ENCODE data around the gene CCT6B. TPM values are rescaled to one million over a fixed set of nuclear protein-coding genes. Genes with fewer than 3 reads are reported as not detected.

The CCT6B gene
- total and polyA plus RNA-seq, 2 donors (not counting 1 experiment from before 2014, with no cell fraction given) = 1.2 to 3.0 TPM

DNA sequence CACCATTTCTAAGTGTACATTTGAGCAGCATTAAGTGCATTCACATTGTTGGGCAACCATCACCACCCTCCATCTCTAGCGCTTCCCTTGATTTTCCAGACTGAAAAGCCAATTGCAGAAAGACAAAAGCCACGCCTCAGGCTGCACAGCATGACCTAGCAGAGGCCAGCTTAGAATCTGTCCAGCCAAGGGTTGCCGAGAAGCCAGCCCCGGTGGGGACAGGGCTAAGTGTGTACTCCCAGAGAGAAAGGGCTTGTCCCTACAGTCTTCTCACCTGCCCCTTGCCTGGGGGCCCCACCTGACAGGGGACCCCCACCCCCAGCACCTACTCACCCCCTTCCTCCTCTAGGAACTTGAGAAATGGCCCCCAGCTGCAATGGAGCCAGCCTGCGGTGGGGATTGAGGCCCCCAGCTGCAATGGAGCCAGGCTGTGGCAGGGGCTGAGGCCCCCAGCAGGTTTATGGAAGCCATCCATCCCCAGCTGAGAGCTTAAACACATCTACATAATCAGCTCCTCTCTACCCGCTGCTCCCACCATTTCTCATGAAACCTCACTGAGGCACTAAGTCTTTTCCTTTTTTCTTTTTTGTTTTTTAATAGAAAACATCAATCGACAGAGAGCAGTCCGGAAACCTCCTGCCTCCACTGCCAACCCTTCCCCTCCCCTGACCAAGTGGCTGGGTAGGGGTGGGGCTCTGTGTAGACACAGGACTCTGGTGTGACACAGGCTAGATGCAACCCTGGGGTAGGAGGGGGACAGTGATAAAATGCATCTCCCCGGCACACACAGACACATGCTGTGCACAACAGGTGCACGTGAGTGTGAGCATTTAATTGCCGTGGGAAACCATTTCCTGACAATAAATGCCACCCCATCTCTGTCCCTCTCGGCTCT, 77.9 kb downstream of the CCT6B start:
- H4K20me1 ChIP-seq (ENCODE audit: control insufficient read depth, extremely low read depth, insufficient read depth, low read length) = no peaks in the 10 kb centered on the region
- H3K4me2 ChIP-seq (ENCODE audit: extremely low read depth, insufficient read depth, low read length) = no peak overlapping the region
- H3K79me2 ChIP-seq (ENCODE audit: control insufficient read depth, insufficient read depth, low read length) = no peaks in the 10 kb centered on the region
- H2AFZ ChIP-seq (ENCODE audit: low read length) = no peak overlapping the region
- no peaks in the 10 kb centered on the region for H3K27me3 ChIP-seq (ENCODE audit: control insufficient read depth, insufficient read depth, low read length)
- DNase-seq (ENCODE audit: low read depth in 2 of 2) = no peak
- TF ChIP-seq, protein P1, sequence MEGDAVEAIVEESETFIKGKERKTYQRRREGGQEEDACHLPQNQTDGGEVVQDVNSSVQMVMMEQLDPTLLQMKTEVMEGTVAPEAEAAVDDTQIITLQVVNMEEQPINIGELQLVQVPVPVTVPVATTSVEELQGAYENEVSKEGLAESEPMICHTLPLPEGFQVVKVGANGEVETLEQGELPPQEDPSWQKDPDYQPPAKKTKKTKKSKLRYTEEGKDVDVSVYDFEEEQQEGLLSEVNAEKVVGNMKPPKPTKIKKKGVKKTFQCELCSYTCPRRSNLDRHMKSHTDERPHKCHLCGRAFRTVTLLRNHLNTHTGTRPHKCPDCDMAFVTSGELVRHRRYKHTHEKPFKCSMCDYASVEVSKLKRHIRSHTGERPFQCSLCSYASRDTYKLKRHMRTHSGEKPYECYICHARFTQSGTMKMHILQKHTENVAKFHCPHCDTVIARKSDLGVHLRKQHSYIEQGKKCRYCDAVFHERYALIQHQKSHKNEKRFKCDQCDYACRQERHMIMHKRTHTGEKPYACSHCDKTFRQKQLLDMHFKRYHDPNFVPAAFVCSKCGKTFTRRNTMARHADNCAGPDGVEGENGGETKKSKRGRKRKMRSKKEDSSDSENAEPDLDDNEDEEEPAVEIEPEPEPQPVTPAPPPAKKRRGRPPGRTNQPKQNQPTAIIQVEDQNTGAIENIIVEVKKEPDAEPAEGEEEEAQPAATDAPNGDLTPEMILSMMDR (conservative IDR thresholded peaks at IDR 0.05 in 1 of 2, IDR thresholded peaks at IDR 0.05 in 1 of 2; ENCODE audit: low read depth in 1 of 2, low read length in 2 of 2) = no peak
- no peak for TF ChIP-seq EZH2 (IDR thresholded peaks at IDR 0.05; ENCODE audit: low read length, missing control alignments)
- no peaks in the 10 kb centered on the region for H3K4me1 ChIP-seq (ENCODE audit: control insufficient read depth, extremely low read depth, insufficient read depth, low read length)
- no peak overlapping the region for H3K9ac ChIP-seq (ENCODE audit: insufficient read depth, low read length)
- no peak overlapping the region for H3K27ac ChIP-seq (ENCODE audit: insufficient read depth, low read length)
- H3K36me3 ChIP-seq (ENCODE audit: control insufficient read depth, insufficient read depth, low read length) = no peaks in the 10 kb centered on the region
- no peak overlapping the region for H3K4me3 ChIP-seq (replicated peaks in 1 of 4; ENCODE audit: control extremely low read depth in 1 of 4, insufficient read depth in 1 of 4, low read depth in 3 of 4, low read length in 4 of 4)
- H3K9me3 ChIP-seq (ENCODE audit: control insufficient read depth, insufficient read depth, low read depth, low read length) = no peaks in the 10 kb centered on the region

- Histone ChIP-seq H3K9ac (ENCODE audit: insufficient read depth, low read length) (no peak overlapping the region), H3K4me3 (replicated peaks in 1 of 4; ENCODE audit: control extremely low read depth in 1 of 4, insufficient read depth in 1 of 4, low read depth in 3 of 4, low read length in 4 of 4) (no peak overlapping the region), H3K4me2 (ENCODE audit: extremely low read depth, insufficient read depth, low read length) (no peak overlapping the region), H2AFZ (ENCODE audit: low read length) (no peak overlapping the region), H3K27ac (ENCODE audit: insufficient read depth, low read length) (no peak overlapping the region), H3K79me2 (ENCODE audit: control insufficient read depth, insufficient read depth, low read length) (no peaks in the 10 kb centered on the region), H4K20me1 (ENCODE audit: control insufficient read depth, extremely low read depth, insufficient read depth, low read length) (no peaks in the 10 kb centered on the region), H3K9me3 (ENCODE audit: control insufficient read depth, insufficient read depth, low read depth, low read length) (no peaks in the 10 kb centered on the region), H3K27me3 (ENCODE audit: control insufficient read depth, insufficient read depth, low read length) (no peaks in the 10 kb centered on the region), H3K4me1 (ENCODE audit: control insufficient read depth, extremely low read depth, insufficient read depth, low read length) (no peaks in the 10 kb centered on the region), H3K36me3 (ENCODE audit: control insufficient read depth, insufficient read depth, low read length) (no peaks in the 10 kb centered on the region)
- TF ChIP-seq EZH2 (IDR thresholded peaks at IDR 0.05; ENCODE audit: low read length, missing control alignments) = no peak
- TF ChIP-seq, protein P1 (conservative IDR thresholded peaks at IDR 0.05 in 1 of 2, IDR thresholded peaks at IDR 0.05 in 1 of 2; ENCODE audit: low read depth in 1 of 2, low read length in 2 of 2) = no peak
- DNase-seq (ENCODE audit: low read depth in 2 of 2) = no peak
Measured at GRCh38 chr17:34879146-34879545, 82.1 kb downstream of the CCT6B start.

Other genes with a start within 250 kb of the CCT6B start
- 14.4 and 21.6 TPM in 2 replicates for gene ZNF830, start 80 bp upstream of the CCT6B start, total RNA-seq
- gene ZNF830, start 80 bp upstream of the CCT6B start, polyA plus RNA-seq = 10.0 and 12.1 TPM in 2 replicates
- gene LIG3, start 19.1 kb upstream of the CCT6B start, total RNA-seq = 24.1 and 28.2 TPM in 2 replicates
- gene LIG3, start 19.1 kb upstream of the CCT6B start, polyA plus RNA-seq = 19.4 and 29.0 TPM in 2 replicates
- gene RFFL, start 102.2 kb upstream of the CCT6B start, total RNA-seq = 5.6 and 10.1 TPM in 2 replicates
- gene RFFL, start 102.2 kb upstream of the CCT6B start, polyA plus RNA-seq = 15.9 and 26.8 TPM in 2 replicates
- 9.8 and 12.6 TPM in 2 replicates for gene RAD51D, start 158.4 kb upstream of the CCT6B start, total RNA-seq
- gene RAD51D, start 158.4 kb upstream of the CCT6B start, polyA plus RNA-seq = 15.1 and 15.6 TPM in 2 replicates
- not detected in 2 replicates for gene FNDC8, start 160.2 kb upstream of the CCT6B start, total RNA-seq
- gene FNDC8, start 160.2 kb upstream of the CCT6B start, polyA plus RNA-seq = not detected in 2 replicates
- gene NLE1, start 180.8 kb upstream of the CCT6B start, total RNA-seq = 20.5 and 22.3 TPM in 2 replicates
- 9.4 and 10.9 TPM in 2 replicates for gene NLE1, start 180.8 kb upstream of the CCT6B start, polyA plus RNA-seq
- not detected in 2 replicates for gene UNC45B, start 186.4 kb upstream of the CCT6B start, total RNA-seq
- gene UNC45B, start 186.4 kb upstream of the CCT6B start, polyA plus RNA-seq = not detected in 2 replicates
- not detected in 2 replicates for gene SLC35G3, start 232.9 kb upstream of the CCT6B start, total RNA-seq
- not detected in 2 replicates for gene SLC35G3, start 232.9 kb upstream of the CCT6B start, polyA plus RNA-seq